Natural killer cell (primary cell): ENCODE measurements around the gene C9orf78. TPM values are rescaled to one million over a fixed set of nuclear protein-coding genes. Genes with fewer than 3 reads are reported as not detected.

Experiments
- ATAC-seq, 3 donors: fragments of 150-1000 bp in 2 of 3; fragments of 200-7000 bp in 1 of 3; cut with Tn5 transposase; 1 replicate in 1 of 3; 2 replicates in 2 of 3; pipeline ENCODE4 v1.10.0; 2021; ENCODE audit warnings: mild to moderate bottlenecking in 2 of 3, moderate library complexity in 2 of 3
- DNase-seq, 2 donors: peaks; one replicate each; pipeline versions ENCODE4 v3.0.0 to v3.0.0-alpha.2; 2013 to 2021; ENCODE audit warnings: mixed read lengths in 1 of 2
- H3K27ac ChIP-seq: one replicate; pipeline ENCODE4 v1.5.1; 2013; ENCODE audit warnings: mild to moderate bottlenecking, low read length
- H3K27me3 ChIP-seq: one replicate; pipeline ENCODE4 v1.6.1; 2013; ENCODE audit warnings: low read length; ENCODE audit not compliant: control insufficient read depth, insufficient read depth
- H3K36me3 ChIP-seq: one replicate; pipeline ENCODE4 v1.6.1; 2013; ENCODE audit warnings: low read length; ENCODE audit not compliant: control insufficient read depth, insufficient read depth
- H3K4me1 ChIP-seq: one replicate; pipeline ENCODE4 v1.6.1; 2013; ENCODE audit warnings: low read length; ENCODE audit not compliant: control insufficient read depth, insufficient read depth
- H3K4me3 ChIP-seq: one replicate; pipeline ENCODE4 v1.5.1; 2013; ENCODE audit warnings: low read length
- H3K9me3 ChIP-seq: one replicate; pipeline ENCODE4 v1.6.1; 2013; ENCODE audit warnings: low read length; ENCODE audit not compliant: control insufficient read depth, insufficient read depth
- H3K27ac Mint-ChIP-seq, 2 donors: one replicate each; pipeline ENCODE4 v1.8.0; 2022; ENCODE audit warnings: mild to moderate bottlenecking in 2 of 2, mixed read lengths in 2 of 2, moderate library complexity in 1 of 2
- H3K27me3 Mint-ChIP-seq, 2 donors: one replicate each; pipeline ENCODE4 v1.8.0; 2022; ENCODE audit warnings: low read depth in 2 of 2, mixed read lengths in 2 of 2
- H3K36me3 Mint-ChIP-seq: one replicate; pipeline ENCODE4 v1.8.0; 2022; ENCODE audit warnings: mixed read lengths
- H3K4me1 Mint-ChIP-seq, 2 donors: one replicate each; pipeline ENCODE4 v1.8.0; 2022; ENCODE audit warnings: mixed read lengths in 2 of 2
- H3K4me3 Mint-ChIP-seq: one replicate; pipeline ENCODE4 v1.8.0; 2022; ENCODE audit warnings: mild to moderate bottlenecking, moderate library complexity, mixed read lengths
- H3K9me3 Mint-ChIP-seq, 2 donors: one replicate each; pipeline ENCODE4 v1.8.0; 2022; ENCODE audit warnings: mixed read lengths in 2 of 2
- WGBS: methylation state at CpG from one replicate; pipeline ENCODE4 v1.1.7; 2013; ENCODE audit warnings: missing lambda C conversion rate; ENCODE audit not compliant: insufficient coverage; 5-methylcytosine and 5-hydroxymethylcytosine counted together
- intact Hi-C: fragments of 100-400 bp; cut with micrococcal nuclease; formaldehyde crosslinking; loops from one replicate; pipeline ENCODE4 v1.14.2; 2022
- total RNA-seq, 4 donors: library from RNA; stranded (reverse); fragments of 120-200 nt in 1 of 4; gene quantifications; one replicate each; pipeline versions ENCODE4 v1.2.3 to v1.2.4, GENCODE V29; 2013 to 2022
- TF ChIP-seq, protein P1 (sequence below): fragments of 200-600 bp; IDR thresholded peaks from one replicate; pipeline ENCODE4 v1.8.0; 2022; ENCODE audit warnings: antibody characterized with exemption

The C9orf78 gene
- total RNA-seq, 3 donors from 2014 or later (not counting 1 experiment from before 2014, with no cell fraction given), result 93.7 to 97.9 (median 97.6) TPM

DNA sequence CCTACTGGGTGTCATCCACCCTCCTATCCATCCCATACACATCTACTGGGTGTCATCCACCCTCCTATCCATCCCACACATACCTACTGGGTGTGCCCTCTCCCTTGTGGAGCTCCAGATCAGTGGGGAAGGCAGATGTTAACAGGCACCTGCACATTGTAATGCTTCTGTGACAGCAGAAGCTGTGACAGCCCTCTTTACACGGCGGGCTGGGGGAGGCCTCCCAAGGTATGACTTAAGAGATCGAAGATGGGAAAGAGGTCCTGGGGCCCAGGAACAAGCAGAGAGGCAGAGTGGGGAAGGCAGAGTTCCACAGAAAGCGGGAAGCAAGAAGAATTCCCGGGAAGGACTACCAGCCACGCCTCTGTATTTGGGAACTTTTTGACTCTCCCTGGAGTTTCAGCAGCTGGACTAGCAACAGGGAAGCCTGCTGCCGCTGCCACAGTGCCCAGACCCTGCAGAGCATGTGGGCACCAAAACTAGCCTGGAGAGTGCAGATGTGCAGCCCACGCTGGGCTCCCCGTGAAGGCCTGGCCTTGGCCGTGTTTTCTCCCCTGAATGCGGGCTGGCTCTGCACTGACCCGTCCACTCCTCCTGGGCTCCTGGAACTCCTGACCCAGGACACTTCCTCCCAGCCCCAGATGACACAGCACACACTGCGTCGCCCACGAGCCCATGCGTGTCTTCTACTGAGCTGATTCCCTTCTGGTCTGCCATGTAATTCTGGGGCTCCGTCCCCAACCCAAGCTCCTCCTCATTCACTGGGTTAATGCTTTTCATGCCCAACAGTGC is 20.4 kb downstream of the C9orf78 start:
- Mint-ChIP-seq H3K36me3 (peaks cover 8% of the 10 kb centered on the region), H3K4me3 (no peak overlapping the region), H3K9me3 (no peaks in the 10 kb centered on the region), H3K27ac (no peak overlapping the region), H3K27me3 (no peaks in the 10 kb centered on the region), H3K4me1 (peaks cover 18 to 21% of the 10 kb centered on the region in 2 donors)
- Histone ChIP-seq H3K27ac (no peak overlapping the region), H3K36me3 (peaks cover 67% of the 10 kb centered on the region), H3K9me3 (no peaks in the 10 kb centered on the region), H3K27me3 (no peaks in the 10 kb centered on the region), H3K4me1 (no peaks in the 10 kb centered on the region), H3K4me3 (no peak overlapping the region)
- TF ChIP-seq, protein P1, sequence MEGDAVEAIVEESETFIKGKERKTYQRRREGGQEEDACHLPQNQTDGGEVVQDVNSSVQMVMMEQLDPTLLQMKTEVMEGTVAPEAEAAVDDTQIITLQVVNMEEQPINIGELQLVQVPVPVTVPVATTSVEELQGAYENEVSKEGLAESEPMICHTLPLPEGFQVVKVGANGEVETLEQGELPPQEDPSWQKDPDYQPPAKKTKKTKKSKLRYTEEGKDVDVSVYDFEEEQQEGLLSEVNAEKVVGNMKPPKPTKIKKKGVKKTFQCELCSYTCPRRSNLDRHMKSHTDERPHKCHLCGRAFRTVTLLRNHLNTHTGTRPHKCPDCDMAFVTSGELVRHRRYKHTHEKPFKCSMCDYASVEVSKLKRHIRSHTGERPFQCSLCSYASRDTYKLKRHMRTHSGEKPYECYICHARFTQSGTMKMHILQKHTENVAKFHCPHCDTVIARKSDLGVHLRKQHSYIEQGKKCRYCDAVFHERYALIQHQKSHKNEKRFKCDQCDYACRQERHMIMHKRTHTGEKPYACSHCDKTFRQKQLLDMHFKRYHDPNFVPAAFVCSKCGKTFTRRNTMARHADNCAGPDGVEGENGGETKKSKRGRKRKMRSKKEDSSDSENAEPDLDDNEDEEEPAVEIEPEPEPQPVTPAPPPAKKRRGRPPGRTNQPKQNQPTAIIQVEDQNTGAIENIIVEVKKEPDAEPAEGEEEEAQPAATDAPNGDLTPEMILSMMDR, result no peak
- ATAC-seq (no peak), DNase-seq (no peak)
- 95% methylated on average over 17 of the region's 17 CpGs for WGBS
- intact Hi-C loops, result no loop called here

DNA sequence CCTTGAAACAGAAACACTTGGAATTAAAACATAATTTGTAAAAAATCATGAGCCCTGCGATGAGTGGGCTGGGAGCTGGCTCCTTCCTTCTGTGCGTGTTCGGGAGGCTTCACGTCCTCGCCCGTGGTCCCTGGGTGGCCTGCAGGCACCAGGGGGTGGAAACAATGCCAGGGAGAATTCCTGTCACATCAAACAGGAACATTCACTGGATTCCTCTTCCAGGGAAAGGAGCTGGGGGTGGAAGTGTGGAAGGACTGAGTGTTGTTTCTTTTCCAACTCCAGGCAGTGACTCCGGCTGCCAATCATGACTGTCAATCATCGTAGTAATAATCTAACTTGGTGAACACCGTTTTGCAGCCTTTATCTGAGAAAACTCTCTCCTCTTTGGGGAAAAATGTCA is 21.4 kb downstream of the C9orf78 start:
- Mint-ChIP-seq H3K4me1 (peaks cover 13 to 18% of the 10 kb centered on the region in 2 donors), H3K9me3 (no peaks in the 10 kb centered on the region), H3K4me3 (no peak overlapping the region), H3K36me3 (peaks cover 8% of the 10 kb centered on the region), H3K27me3 (no peaks in the 10 kb centered on the region), H3K27ac (no peak overlapping the region)
- H3K27me3 ChIP-seq, result no peaks in the 10 kb centered on the region
- peaks cover 70% of the 10 kb centered on the region for H3K36me3 ChIP-seq
- no peak overlapping the region for H3K4me3 ChIP-seq
- DNase-seq (no peak), ATAC-seq (no peak)
- 96% methylated on average over 9 of the region's 9 CpGs for WGBS
- TF ChIP-seq, protein P1, result no peak
- intact Hi-C loops, result no loop called here
- no peaks in the 10 kb centered on the region for H3K9me3 ChIP-seq
- H3K27ac ChIP-seq, result no peak overlapping the region
- no peaks in the 10 kb centered on the region for H3K4me1 ChIP-seq

DNA sequence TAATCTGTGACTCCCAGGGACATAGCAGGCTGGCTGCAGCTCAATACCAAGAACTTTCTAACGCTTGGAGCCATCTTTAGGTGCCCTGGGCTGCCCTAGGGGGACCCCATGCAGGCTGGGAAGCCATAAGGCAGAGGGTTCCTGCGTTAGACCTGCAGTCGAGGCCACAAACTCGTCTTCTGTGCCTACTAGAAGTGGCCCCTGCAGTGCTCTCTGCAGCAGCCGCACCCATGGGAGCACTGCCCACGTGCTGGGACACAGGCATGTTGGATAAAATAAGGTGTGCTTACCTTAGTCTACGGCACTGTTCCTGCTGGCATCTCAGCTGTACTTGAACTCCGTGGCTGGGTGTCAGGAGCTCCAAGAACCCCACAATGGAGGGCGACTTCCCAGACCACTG is 22.7 kb downstream of the C9orf78 start:
- no peak for ATAC-seq
- peaks cover 8% of the 10 kb centered on the region for H3K36me3 Mint-ChIP-seq
- no peaks in the 10 kb centered on the region for H3K27me3 Mint-ChIP-seq
- no peak for DNase-seq
- H3K4me1 Mint-ChIP-seq, result peaks cover 9 to 16% of the 10 kb centered on the region in 2 donors
- 96% methylated on average over 9 of the region's 9 CpGs for WGBS
- no peaks in the 10 kb centered on the region for H3K4me1 ChIP-seq
- H3K9me3 ChIP-seq, result no peaks in the 10 kb centered on the region
- H3K36me3 ChIP-seq, result peaks cover 64% of the 10 kb centered on the region
- intact Hi-C loops, result no loop called here
- no peak overlapping the region for H3K4me3 Mint-ChIP-seq
- H3K27ac ChIP-seq, result no peak overlapping the region
- H3K9me3 Mint-ChIP-seq, result no peaks in the 10 kb centered on the region
- peak overlapping the region in 1 of 2 donors; percentile 22 for H3K27ac Mint-ChIP-seq
- TF ChIP-seq, protein P1, result no peak
- no peaks in the 10 kb centered on the region for H3K27me3 ChIP-seq
- H3K4me3 ChIP-seq, result no peak overlapping the region

DNA sequence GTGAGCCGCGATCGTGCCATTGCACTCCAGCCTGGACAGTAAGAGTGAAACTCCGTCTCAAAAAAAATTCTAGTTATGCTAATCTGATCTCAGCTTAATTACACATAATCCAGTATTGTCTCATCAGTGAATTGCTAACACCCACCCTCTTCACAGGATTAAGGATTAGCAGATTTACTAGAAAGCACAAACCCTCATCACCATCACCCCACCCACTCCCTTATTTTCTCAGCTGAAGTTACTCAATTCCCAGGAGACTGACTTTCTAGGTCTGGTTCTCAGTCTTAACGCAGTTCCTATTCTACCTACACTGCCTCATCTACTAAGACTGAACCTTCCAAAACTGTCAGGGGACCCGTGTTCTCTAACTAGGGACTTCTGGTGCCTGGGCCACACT is 23.1 kb downstream of the C9orf78 start:
- Histone ChIP-seq H3K27ac (no peak overlapping the region), H3K4me3 (no peak overlapping the region), H3K36me3 (peaks cover 66% of the 10 kb centered on the region), H3K4me1 (no peaks in the 10 kb centered on the region), H3K27me3 (no peaks in the 10 kb centered on the region), H3K9me3 (no peaks in the 10 kb centered on the region)
- Mint-ChIP-seq H3K27me3 (no peaks in the 10 kb centered on the region), H3K4me1 (peaks cover 9 to 16% of the 10 kb centered on the region in 2 donors), H3K9me3 (no peaks in the 10 kb centered on the region), H3K4me3 (no peak overlapping the region), H3K36me3 (peaks cover 8% of the 10 kb centered on the region), H3K27ac (peak overlapping the region in 1 of 2 donors; percentile 22)
- DNase-seq (no peak), ATAC-seq (no peak)
- 82% methylated on average over 6 of the region's 6 CpGs for WGBS
- intact Hi-C loops, result no loop called here
- TF ChIP-seq, protein P1, result no peak
